Skeletal muscle satellite cell (primary cell): Measurements from ENCODE around the gene HARBI1. TPM values are rescaled to one million over a fixed set of nuclear protein-coding genes. Genes with fewer than 3 reads are reported as not detected.

Experiments
- H3K27me3 ChIP-seq: 2 replicates; pipeline ENCODE4 v1.7.0; 2013; ENCODE audit warnings: low read length; ENCODE audit not compliant: control insufficient read depth, insufficient read depth
- H3K36me3 ChIP-seq: 2 replicates; pipeline ENCODE4 v1.7.0; 2013; ENCODE audit warnings: mild to moderate bottlenecking, control low read depth, low read length; ENCODE audit not compliant: insufficient read depth
- H3K4me1 ChIP-seq: 2 replicates; pipeline ENCODE4 v1.7.0; 2013; ENCODE audit warnings: low read length; ENCODE audit not compliant: control insufficient read depth, insufficient read depth
- H3K4me2 ChIP-seq: 2 replicates; pipeline ENCODE4 v1.7.0; 2013; ENCODE audit warnings: mild to moderate bottlenecking, low read length
- H3K4me3 ChIP-seq: 2 replicates; pipeline ENCODE4 v1.7.0; 2013; ENCODE audit warnings: low read length
- H3K9ac ChIP-seq: 2 replicates; pipeline ENCODE4 v1.7.0; 2013; ENCODE audit warnings: mild to moderate bottlenecking, low read depth, low read length, moderate library complexity
- H3K9me3 ChIP-seq: replicated peaks from 2 replicates; pipeline ENCODE4 v1.7.0; 2013; ENCODE audit warnings: mild to moderate bottlenecking, control low read depth, low read length
- total RNA-seq: library from RNA; depleted of rRNA; stranded (reverse); fragments of >200 nt; gene quantifications from 2 replicates; pipeline ENCODE4 v1.2.3, GENCODE V29; 2012; rRNA removed

The HARBI1 gene
- 2.3 and 5.7 TPM in 2 replicates for total RNA-seq

- Histone ChIP-seq H3K4me2 (peak within 1 kb of the TSS; percentile 89), H3K9ac (peak within 1 kb of the TSS; percentile 99), H3K36me3 (peaks cover 8% of the 10 kb centered on the region), H3K4me1 (peaks cover 21% of the 10 kb centered on the region), H3K27me3 (no peaks in the 10 kb centered on the region), H3K4me3 (peak within 1 kb of the TSS; percentile 95), H3K9me3 (no peaks in the 10 kb centered on the region)
Measured at GRCh38 chr11:46617134-46617971, at the start of gene HARBI1, which contains the start of gene ATG13. HARBI1 (minus strand) TSS chr11:46617227; CDS start chr11:46616237, 990 bp downstream. ATG13 (plus strand) TSS chr11:46617553; CDS start chr11:46644292, 26,739 bp downstream.

- H3K27me3 ChIP-seq: no peaks in the 10 kb centered on the region
- peaks cover 57% of the 10 kb centered on the region for H3K36me3 ChIP-seq
- peaks cover 16% of the 10 kb centered on the region for H3K4me1 ChIP-seq
- H3K4me2 ChIP-seq: no peak overlapping the region
- no peak overlapping the region for H3K9ac ChIP-seq
- H3K9me3 ChIP-seq: no peaks in the 10 kb centered on the region
- H3K4me3 ChIP-seq: no peak overlapping the region
Measured at GRCh38 chr11:46666516-46666915, 49.5 kb upstream of the HARBI1 start.

- Histone ChIP-seq H3K4me2 (no peak overlapping the region), H3K36me3 (peaks cover 57% of the 10 kb centered on the region), H3K4me1 (peaks cover 6% of the 10 kb centered on the region), H3K27me3 (no peaks in the 10 kb centered on the region), H3K4me3 (no peak overlapping the region), H3K9ac (no peak overlapping the region), H3K9me3 (no peaks in the 10 kb centered on the region)
Measured at GRCh38 chr11:46665356-46665755, 48.3 kb upstream of the HARBI1 start.

GRCh38 chr11:46664612-46665011 lies 47.6 kb upstream of the HARBI1 start:
- peaks cover 54% of the 10 kb centered on the region for H3K36me3 ChIP-seq
- H3K4me3 ChIP-seq: no peak overlapping the region
- no peaks in the 10 kb centered on the region for H3K9me3 ChIP-seq
- peaks cover 11% of the 10 kb centered on the region for H3K4me1 ChIP-seq
- H3K27me3 ChIP-seq: no peaks in the 10 kb centered on the region
- no peak overlapping the region for H3K4me2 ChIP-seq
- no peak overlapping the region for H3K9ac ChIP-seq

- Histone ChIP-seq H3K4me2 (no peak overlapping the region), H3K36me3 (peaks cover 52% of the 10 kb centered on the region), H3K9me3 (no peaks in the 10 kb centered on the region), H3K4me3 (no peak overlapping the region), H3K27me3 (no peaks in the 10 kb centered on the region), H3K4me1 (peaks cover 23% of the 10 kb centered on the region), H3K9ac (no peak overlapping the region)
Measured at GRCh38 chr11:46663277-46663940, 46.4 kb upstream of the HARBI1 start.

GRCh38 chr11:46662366-46662765 lies 45.3 kb upstream of the HARBI1 start:
- peaks cover 27% of the 10 kb centered on the region for H3K4me1 ChIP-seq
- H3K36me3 ChIP-seq: peaks cover 50% of the 10 kb centered on the region
- no peaks in the 10 kb centered on the region for H3K27me3 ChIP-seq
- no peaks in the 10 kb centered on the region for H3K9me3 ChIP-seq
- no peak overlapping the region for H3K4me2 ChIP-seq
- no peak overlapping the region for H3K9ac ChIP-seq
- H3K4me3 ChIP-seq: no peak overlapping the region

- H3K9ac ChIP-seq: no peak overlapping the region
- no peaks in the 10 kb centered on the region for H3K9me3 ChIP-seq
- H3K36me3 ChIP-seq: peaks cover 55% of the 10 kb centered on the region
- H3K4me3 ChIP-seq: no peak overlapping the region
- H3K27me3 ChIP-seq: no peaks in the 10 kb centered on the region
- H3K4me2 ChIP-seq: no peak overlapping the region
- peaks cover 27% of the 10 kb centered on the region for H3K4me1 ChIP-seq
Measured at GRCh38 chr11:46661836-46662235, 44.8 kb upstream of the HARBI1 start.

- Histone ChIP-seq H3K4me3 (no peak overlapping the region), H3K4me2 (no peak overlapping the region), H3K9ac (peak overlapping the region; percentile 44), H3K9me3 (no peaks in the 10 kb centered on the region), H3K4me1 (peaks cover 27% of the 10 kb centered on the region), H3K36me3 (peaks cover 55% of the 10 kb centered on the region), H3K27me3 (no peaks in the 10 kb centered on the region)
Measured at GRCh38 chr11:46659908-46660307, 42.9 kb upstream of the HARBI1 start.

- peaks cover 43% of the 10 kb centered on the region for H3K36me3 ChIP-seq
- H3K4me2 ChIP-seq: no peak overlapping the region
- peaks cover 22% of the 10 kb centered on the region for H3K4me1 ChIP-seq
- H3K4me3 ChIP-seq: no peak overlapping the region
- no peaks in the 10 kb centered on the region for H3K27me3 ChIP-seq
- no peak overlapping the region for H3K9ac ChIP-seq
- H3K9me3 ChIP-seq: no peaks in the 10 kb centered on the region
Measured at GRCh38 chr11:46658259-46658658, 41.2 kb upstream of the HARBI1 start.

GRCh38 chr11:46657186-46657585 lies 40.2 kb upstream of the HARBI1 start:
- H3K4me1 ChIP-seq: peaks cover 22% of the 10 kb centered on the region
- H3K4me2 ChIP-seq: no peak overlapping the region
- H3K9me3 ChIP-seq: no peaks in the 10 kb centered on the region
- H3K36me3 ChIP-seq: peaks cover 39% of the 10 kb centered on the region
- H3K9ac ChIP-seq: no peak overlapping the region
- H3K27me3 ChIP-seq: no peaks in the 10 kb centered on the region
- no peak overlapping the region for H3K4me3 ChIP-seq

- Histone ChIP-seq H3K4me1 (peaks cover 22% of the 10 kb centered on the region), H3K9me3 (no peaks in the 10 kb centered on the region), H3K4me3 (no peak overlapping the region), H3K4me2 (no peak overlapping the region), H3K9ac (no peak overlapping the region), H3K36me3 (peaks cover 49% of the 10 kb centered on the region), H3K27me3 (no peaks in the 10 kb centered on the region)
Measured at GRCh38 chr11:46655631-46656030, 38.6 kb upstream of the HARBI1 start.
